Fibroblast of skin of left biceps (primary cell): ENCODE results near the gene STAT5B.
"Not testable (repeated sequence)": the region's sequence is repeated elsewhere in the genome, so short reads cannot be mapped to it uniquely, and the experiment has no call there.

Source experiments
- DNase-seq, 2 experiments: peaks; one replicate each; pipeline ENCODE4 v3.0.0-alpha.2; 2013; ENCODE audit warnings: low read depth in 2 of 2

STAT5B gene

DNA sequence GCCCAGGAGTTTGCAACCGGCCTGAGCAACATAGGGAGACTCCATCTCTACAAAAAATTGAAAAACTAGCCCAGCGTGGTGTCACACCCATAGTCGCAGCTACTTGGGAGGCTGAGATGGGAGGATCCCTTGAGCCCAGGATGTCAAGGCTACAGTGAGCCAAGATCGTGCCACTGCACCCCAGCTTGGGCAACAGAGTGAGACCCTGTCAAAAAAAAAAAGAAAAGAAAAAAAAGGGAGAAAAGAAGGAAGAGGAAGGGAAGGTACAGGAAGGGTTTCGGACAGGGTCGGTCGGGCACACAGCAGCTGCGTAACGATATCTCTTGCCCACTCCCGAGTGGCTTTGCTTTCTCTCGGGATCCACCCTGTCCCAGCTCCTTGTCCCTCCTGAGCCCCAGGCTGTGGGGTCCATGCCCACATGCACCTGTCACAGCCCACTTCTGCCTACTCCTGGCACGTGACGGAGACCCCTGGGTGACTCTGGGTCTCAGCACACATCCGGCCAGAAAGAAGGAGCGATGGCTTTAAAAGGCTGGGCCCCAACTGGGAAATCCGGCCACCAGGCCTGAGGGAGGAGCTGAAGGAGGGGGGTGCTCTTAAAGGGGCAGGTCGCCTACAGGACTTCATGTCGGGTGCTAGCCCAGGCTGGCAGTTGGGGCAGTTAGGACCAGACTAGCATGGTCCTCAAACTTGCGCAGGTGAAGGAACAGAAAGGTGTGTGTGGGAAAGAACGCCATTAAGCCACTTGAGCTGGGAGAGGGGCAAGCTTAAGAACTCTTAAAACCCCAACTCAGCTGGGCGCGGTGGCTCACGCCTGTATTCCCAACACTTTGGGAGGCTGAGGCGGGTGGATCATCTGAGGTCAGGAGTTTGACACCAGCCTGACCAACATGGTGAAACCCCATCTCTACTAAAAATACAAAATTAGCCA lies 82.0 kb downstream of the STAT5B start, which contains the start of gene GHDC:
Gene GHDC (minus strand): TSS at position 526 of the 931 bp plus-strand sequence. CDS start 913 bp downstream, outside the sequence.
- peak; percentile 12 to 28 for DNase-seq

- DNase-seq: no peak
Observed at GRCh38 chr17:42193216-42193968, 82.8 kb downstream of the STAT5B start.

DNA sequence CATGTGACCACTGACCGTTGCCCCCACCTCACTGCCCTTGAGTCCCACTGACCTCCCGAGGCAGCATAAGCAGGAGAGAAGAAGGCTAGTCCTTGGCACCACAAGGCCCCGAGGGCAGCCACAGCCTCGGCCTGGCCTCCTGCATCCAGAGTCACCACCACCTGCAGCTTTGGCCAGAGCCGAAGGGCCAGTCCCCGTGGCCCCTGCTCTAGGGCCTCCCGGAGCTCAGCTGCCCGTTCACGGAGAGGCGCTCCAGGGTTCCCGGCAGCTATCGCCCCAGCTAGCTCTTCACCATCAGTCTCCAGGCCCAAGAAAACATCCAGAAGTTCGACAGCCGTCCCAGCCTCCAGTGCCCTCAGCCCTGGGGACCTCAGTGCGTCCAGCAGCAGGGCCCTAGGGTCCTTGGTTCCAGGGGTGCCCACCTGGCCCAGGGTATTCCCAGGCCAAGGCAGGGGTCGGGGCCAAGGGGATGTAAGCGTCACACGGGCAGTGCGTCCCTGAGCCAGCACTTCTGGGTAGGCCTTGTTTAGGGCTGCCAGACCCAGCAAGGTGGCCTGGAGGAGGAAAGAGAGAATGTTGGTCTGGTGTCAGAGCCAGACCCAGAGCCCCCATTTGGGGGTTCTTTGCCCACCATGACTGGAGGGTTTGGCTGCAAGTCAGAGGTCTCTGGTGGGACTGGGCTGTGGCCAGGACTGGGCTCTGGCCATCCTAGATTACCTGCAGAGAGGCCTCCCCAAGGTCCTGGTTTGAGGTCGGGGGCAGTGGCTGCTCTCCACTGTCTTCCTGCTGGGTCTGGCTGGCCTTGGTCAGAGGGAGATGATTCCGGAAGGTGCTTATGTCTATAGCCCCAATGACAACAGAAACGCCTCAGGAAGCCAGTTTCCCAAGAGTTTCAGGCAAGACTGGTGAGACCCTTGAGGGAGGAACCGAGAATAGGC lies 83.7 kb downstream of the STAT5B start:
- DNase-seq: no peak

- DNase-seq: no peak
Observed at GRCh38 chr17:42191275-42191608, 84.9 kb downstream of the STAT5B start.

DNA sequence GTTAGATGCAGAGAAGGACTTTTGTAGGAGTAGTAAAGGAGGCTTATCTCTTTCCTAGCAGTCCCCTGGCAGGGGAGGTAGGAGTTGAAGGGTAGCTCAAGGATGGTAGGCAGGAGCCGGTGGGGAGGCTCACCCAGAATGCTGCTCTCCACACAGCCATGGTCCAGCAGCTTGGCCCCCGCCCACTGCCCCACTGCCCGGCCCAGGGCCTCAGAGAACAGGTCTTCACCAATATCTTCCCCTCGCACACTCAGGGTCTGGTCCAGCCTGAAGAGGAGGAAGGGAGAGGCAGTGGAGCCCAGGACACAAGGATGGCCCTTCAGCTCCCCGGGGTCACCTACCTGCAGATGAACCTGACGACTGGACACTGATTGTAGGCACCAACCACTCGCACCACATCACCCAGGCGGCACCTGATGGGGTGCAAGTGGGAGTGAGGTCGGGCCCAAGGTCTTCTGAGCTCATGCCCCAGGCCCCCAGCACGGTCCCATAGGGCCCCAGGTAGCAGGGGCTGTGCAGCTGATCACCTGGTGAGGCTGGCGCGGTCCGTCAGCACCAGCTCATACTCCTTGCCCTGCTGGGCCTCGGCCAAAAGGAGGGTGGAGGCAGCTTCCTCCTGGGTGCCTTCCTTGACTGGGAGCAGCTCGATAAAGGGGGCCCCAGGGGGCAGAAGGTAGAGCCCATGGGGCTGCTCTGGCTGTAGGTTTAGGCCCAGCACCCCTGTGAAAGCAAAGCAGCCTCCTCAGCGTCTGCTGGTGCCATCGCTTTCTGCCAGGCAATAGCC lies 85.5 kb downstream of the STAT5B start:
- DNase-seq: no peak

DNA sequence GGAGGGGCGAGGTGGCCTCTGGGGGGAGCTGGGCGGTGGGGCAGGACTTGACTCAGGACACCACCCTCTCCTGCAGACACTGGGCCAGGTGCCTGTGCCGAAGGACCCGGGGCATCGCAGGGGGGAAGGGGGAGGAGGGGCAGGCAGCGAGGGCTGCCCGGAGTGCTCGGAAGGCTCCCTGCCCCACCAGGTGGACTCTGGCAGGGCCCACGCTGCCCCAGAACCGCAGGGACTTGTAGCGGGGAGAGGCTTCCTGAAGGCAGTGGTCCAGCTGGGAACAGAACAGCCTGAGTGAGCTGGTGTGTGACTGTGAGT lies 86.6 kb downstream of the STAT5B start:
- no peak for DNase-seq

GRCh38 chr17:42188749-42189650 lies 87.2 kb downstream of the STAT5B start:
- DNase-seq: no peak

- DNase-seq: no peak
Observed at GRCh38 chr17:42187833-42188232, 88.4 kb downstream of the STAT5B start.

DNA sequence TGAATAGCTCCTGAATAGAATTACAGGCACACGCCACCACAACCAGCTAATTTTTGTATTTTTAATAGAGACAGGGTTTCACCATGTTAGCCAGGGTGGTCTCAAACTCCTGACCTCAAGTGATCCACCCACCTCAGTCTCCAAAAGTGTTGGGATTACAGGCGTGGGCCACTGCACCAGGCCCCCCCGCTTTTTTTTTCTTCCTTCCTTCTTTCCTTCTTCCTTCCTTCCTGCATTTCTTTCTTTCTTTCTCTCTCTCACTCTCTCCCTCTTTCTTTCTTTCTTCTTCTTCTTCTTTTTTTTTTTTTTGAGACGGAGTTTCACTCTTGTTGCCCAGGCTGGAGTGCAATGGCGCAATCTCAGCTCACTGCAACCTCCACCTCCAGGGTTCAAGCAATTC lies 90.0 kb downstream of the STAT5B start:
- DNase-seq: not testable (repeated sequence)

DNA sequence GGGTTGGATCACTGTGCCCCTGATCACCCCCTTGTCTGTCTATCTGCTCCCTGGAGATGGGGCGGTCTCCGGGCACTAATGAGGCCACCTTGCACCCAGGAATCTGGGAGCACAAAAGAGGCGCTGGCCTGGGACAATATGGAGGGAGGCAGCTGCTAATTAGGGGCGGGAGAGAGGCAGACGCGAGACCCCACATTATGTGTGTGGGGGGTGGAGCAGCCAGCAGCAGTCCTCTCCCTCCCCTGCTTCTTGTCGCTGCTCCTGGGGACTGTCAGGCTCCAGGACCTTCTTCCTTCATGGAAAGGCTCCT lies 90.6 kb downstream of the STAT5B start:
- no peak for DNase-seq

DNA sequence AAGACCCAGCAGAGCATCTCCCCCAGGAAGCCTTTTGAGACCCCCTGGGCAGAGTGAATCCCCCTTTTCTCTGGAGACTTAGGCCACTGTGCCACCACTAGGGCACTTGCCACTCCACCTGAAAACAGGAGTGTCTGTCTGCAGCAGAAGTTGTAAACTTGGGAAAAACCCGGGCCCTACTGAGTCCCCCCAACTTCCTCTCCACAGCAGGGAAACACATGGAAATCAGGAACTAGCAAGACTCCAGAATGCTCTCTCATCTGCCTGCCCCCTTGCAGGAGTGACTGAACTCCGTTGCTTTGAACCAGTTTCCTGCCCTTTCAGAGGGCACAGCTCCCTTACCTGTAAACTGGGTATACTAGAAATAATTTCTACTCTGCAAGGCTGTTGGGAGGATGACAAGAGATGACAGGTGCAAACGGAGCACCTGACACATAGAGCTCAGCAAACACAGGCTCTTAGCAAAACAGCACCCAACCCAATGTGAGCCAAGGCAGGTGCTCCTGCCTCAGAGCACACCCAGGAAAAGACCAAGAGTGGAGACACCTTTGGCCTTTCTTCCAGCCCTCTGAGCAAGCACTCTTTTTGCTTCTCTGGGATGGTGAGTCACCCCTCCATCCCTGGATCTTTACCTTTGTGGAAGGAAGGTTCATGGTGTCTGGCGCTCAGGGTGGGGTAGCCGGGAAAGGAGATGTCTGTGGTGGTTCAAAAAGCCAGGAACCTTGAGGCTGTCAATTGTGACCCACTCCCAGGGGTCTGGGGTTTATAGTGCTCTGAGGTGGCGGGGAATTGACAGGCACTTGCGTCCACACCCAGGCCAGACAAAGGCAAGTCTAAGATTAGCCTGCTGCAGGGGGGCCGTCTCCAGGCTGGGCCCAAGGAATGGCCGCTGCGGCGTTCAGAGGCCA lies 91.2 kb downstream of the STAT5B start, which contains the start of gene HCRT:
Gene HCRT (minus strand): TSS at position 740 of the 908 bp plus-strand sequence. CDS start 87 bp downstream, at position 653.
- DNase-seq: no peak

DNA sequence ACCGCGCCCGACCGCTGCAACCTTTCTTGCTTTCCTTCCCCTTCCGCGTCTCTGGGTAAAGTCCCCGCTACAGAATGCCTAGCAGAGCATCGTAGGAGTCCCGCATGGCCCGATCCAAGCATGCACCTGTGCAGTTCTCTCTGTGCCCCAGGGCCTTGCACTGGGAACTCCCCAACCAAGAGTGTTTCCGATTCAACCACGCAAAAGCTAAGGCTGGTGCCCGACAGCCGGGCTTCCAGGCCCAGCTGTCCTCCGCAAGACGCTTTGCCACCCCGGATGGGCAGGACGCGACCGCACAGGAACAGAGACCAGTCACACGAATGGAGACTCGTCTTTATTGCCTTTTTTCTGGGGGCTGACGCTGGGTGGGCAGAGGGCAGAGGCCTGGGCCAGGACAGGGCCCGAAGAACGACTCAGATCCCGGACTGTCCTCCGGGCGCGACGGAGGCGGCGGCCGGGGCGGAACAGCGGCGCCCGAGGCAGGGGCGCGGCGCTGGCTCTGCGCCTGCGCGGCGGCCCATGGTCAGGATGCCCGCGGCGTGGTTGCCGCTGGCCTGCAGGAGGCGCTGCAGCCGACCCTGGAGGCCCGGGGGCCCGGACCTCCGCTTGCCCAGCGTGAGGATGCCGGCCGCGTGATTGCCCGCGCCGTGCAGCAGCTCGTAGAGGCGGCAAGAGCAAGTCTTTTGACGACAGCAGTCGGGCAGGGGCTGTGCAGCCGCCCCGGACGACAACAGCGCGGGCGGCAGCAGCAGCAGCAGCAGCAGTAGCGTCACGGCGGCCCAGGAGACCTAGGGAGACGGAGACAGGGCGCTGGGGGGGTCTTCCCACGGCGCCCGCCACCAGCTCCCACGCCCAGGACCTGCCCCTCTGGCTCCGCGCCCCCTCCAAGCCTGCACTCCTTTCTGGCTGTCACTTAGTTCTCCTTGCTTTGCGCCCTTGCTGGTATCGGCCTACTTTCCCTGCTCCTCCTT lies 92.2 kb downstream of the STAT5B start:
- peak; percentile 15 to 17 for DNase-seq

DNA sequence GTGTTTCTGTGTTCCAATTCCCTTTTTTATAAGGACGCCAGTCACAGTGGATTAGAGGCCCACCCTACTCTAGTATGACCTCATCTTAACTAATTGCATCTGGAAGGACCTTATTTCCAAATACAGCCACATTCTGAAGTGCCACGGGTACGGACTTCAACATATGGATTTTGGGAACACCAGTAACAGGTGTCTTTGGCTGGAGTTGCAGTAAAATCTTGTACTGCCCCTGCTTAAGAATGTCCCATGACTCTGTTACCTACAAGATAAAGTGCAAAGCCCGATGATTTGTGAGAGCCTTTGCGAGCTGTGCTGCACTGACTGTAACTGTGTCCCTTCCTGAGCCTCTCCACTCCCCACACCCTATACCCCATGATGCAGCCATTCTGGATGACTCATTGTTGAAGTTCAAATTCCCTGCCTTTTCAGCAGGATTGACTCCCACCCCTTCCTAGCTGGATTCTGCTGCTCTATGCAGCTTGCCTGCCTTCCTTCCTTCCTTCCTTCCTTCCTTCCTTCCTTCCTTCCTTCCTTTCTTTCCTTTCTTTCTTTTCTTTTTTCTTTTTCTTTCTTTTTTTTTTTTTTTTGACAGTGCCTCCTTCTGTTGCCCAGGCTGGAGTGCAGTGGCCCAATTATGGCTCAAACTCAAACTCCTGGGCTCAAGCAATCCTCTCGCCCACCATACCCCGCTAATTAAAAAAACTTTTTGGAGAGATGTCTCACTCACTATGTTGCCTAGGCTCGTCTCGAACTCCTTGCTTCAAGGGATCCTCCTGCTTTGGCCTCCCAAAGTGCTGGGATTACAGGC lies 93.1 kb downstream of the STAT5B start:
- DNase-seq: no peak

DNA sequence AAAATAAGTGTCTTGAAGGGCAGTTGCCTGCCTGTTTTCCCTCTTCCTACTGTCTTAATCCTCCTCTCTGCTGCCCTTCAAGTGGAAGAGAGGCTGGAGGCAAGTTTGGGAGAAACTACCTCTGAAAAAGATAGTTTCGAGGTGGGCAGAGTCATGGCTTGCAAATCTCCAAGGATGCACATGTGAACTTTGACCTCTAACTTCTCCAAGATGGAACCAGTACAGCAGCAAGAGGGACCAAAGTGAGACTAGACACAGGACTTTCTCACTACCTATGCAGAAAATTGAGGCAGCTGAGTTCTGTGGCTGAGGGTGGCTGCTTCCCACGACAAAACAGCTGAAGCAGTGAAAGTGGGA lies 94.4 kb downstream of the STAT5B start:
- no peak for DNase-seq

DNA sequence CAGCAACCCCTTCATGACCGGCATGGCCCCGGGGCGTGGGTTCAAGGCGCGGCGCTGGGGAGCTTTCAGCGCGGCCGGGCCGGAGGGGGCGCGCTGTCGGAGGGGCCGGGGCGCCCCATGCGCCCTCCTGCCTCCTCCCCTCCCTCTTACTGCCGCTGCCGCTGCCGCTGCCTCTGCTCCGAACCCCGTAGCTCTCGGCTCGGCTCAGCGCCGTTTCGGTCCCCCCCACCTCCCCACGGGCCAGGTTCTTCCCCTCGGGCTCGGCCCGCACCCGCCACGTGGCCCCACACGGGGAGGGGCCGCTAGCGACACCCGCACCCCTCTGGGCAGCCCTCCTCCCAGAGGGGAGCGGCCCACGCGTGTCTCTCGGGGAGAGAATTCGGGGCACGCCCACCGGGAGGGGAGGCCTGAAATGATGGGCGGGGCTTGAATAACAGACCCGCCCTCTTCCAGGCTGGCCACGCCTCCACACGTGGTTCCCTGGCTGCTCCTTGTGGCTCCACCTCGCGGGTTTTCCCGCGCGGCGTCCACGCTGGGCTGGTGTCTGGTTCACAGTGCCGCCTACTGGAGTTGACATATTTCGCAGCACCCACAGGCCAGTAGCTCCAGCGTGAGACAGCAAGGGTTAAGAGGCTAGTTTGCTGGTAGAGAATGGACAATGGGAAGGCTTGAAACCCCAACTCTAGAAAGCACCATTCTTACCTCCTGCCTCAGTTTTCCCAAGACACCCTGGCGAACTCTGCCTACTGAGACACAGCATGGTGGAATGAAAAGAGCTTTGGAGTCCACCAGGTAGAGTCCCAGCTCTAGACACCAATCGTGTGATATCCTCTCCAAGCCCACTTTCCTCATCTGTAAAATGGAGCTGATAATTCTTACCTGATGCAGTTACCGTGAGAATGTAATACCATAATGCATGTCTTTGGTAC lies 95.0 kb downstream of the STAT5B start, which contains the start of gene KCNH4:
Gene KCNH4 (minus strand): TSS at position 221 of the 929 bp plus-strand sequence. CDS start 197 bp downstream, at position 24.
- no peak for DNase-seq

DNA sequence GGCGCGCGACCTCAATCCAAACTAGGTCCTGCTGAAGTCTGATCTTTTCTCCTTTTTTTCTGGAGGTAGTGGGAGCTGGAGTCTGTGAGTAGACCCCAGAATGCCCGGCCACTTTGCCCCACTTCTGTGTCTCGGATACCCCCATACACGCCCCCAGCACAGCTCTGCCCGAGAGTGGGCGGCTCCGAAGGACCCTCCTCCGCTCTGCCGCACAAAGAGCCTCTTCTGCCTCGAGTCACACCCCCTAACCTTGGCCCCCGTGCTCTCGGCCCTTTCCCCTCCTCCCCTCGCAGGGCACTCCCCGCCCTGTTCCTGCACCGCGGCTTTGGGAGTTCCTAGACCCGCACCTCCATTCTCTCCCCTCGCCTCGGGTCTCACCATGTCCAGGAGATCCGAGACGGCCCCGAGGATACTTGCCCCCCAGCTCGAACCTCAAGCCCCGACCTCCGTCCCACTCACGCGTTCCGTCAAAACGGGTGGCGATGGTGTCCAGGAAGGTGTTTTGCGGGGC lies 95.7 kb downstream of the STAT5B start:
- no peak for DNase-seq
